Endometrium (tissue), 2 donors: ENCODE data around the gene HDGF.
"Not testable (repeated sequence)": the region's sequence is repeated elsewhere in the genome, so short reads cannot be mapped to it uniquely, and the experiment has no call there.

Experiments
- FAIRE-seq: peaks from 2 replicates; lab custom pipeline; 2012; peaks lifted over from hg19 to GRCh38; lab: Jason Lieb, UNC
- donor health status: control.
- donor health status: control.

The HDGF gene

GRCh38 chr1:156767101-156767878, 15.8 kb upstream of the HDGF start, which contains the start of gene PRCC:
TSS of gene PRCC (plus strand) at chr1:156767535. CDS start at chr1:156767772, 237 bp downstream.
- FAIRE-seq = peak; percentile 99

DNA sequence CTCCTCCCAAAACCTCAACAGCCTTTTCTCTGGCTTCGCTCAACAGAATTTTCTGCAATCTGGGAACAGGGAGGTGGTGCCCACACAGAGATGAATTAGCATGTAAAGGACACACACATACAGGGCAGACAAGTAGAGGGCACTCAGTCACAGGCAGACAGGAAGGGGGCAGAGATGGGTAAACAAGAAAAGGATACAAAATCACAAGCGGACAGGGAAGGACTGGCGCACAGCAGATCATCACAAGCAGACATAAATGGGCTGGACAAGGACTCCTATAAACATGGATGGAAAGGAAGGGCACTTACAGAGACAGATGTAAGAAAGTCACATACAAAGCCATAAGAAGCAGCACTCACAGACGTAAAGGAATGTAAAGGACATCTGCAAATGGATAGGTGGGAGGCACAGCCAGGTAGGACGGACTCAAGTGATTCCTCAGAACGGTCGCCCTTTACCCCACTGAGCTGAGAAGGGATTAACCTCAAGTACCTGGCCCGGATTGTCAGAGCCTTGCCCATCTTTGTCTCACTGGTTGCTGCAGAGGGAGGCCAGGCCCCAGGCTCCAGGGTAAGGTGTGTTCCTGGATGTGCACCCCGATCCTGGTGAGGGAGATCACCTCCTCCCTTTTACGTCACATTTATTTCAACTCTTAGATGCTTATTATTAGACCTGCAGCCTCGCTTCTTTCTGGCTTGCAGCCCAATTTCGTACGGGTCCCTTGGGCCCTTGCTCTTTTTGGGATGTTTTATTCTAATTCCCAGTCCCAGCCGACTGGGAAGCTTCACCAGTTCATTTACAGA, 15.0 kb upstream of the HDGF start:
- FAIRE-seq = no peak

DNA sequence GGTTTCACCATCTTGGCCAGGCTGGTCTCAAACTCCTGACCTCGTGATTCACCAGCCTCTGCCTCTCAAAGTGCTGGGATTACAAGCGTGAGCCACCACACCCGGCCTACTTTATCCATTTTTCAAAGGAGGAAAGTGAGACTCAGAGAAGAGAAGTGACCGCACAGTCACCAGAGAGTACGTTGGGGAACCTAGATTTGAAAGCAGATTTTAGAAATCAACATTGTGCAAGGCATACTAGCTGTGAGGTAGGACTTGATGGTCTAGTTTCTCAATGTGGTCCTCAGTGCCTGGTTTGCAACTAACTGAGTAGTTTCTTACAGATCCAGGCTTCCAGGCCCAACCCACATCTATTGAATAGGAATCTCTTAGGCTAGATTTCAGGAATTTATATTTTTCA, 14.2 kb upstream of the HDGF start:
- FAIRE-seq = no peak

GRCh38 chr1:156765136-156765535, 13.7 kb upstream of the HDGF start:
- FAIRE-seq = not testable (repeated sequence)

GRCh38 chr1:156760796-156761104, 9.3 kb upstream of the HDGF start:
- no peak for FAIRE-seq

GRCh38 chr1:156760092-156760795, 8.8 kb upstream of the HDGF start:
- FAIRE-seq = no peak

DNA sequence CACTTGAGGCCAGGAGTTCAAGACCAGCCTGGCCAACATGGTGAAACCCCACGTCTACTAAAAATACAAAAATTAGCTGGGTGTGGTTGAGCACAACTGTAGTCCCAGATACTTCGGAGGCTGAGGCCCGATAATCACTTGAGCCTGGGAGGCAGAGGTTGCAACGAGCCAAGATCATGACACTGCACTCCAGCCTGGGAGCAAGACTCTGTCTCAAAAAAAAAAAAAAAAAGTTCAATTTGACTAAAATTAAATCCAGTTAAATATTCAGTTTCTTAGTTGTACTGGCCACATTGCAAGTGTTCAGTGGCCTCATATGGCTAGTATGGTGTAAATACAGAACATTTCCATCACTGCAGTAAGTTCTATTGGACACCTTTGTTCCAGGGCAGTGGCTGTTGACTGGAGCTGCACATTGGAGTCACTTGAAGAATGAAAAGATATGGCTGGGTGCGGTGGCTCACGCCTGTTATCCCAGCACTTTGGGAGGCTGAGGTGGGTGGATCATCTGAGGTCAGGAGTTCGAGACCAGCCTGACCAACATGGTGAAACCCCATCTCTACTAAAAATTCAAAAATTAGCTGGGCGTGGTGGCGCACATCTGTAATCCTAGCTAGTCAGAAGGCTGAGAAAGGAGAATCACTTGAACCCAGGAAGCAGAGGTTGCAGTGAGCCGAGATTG, 6.2 kb upstream of the HDGF start:
- FAIRE-seq = not testable (repeated sequence)

DNA sequence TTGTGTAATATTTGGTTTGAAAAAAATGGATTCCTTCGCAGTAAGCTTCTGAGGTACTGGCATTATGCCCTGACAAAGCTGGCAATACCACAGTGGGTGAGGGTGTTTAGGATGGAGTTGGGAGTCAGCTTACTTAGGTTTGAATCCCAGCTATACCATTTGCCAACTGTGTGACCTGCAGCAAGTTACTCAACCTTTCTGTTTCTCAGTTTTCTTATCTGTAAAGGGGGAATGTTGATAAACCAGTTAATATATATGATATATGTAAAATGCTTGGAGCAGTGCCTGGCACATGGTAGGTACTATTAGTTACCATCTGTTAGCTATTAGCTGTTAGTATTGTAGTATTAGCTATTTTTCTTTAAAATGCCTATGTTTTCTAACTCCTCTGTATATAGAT, 4.9 kb upstream of the HDGF start:
- no peak for FAIRE-seq

- no peak for FAIRE-seq
Observed at GRCh38 chr1:156755527-156755950, 4.1 kb upstream of the HDGF start.

GRCh38 chr1:156754219-156754618, 2.7 kb upstream of the HDGF start:
- no peak for FAIRE-seq

- FAIRE-seq = no peak
Observed at GRCh38 chr1:156752843-156753482, 1.5 kb upstream of the HDGF start.

DNA sequence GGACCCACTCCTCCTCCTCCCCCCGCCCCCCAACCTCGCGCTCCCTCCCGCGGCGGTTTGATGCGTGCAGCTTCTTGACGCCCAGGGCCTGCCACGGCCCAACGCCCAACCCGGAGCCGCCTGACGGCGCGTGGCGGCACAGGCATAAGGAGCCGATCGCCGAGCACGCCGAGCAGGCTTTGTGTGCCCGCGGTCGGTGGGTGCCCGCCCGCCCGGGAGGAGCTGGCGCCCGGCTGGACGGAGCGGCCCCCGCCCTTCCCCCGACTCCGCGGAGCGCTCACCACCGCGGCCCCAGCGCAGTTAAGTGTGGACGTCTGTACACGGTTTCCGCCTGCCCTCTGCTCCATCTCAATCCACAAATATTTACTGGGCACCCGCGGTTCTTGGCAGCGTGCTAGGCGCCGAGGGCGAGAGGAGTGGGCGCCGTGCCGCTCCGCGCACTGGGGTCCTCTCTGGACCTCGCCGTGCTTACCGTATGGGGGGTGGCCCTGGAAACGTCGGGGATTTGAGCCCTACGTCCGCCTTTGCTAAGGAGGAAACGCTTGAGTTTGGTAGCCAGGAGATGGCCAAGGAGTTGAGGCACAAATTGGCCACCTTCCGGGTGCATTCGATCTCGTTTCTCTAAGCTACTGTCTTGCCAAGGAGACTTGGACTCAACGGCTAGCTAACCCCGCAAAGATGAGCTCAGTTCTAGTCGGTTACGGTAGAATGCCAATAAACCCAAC, 444 bp upstream of the HDGF start:
- FAIRE-seq = no peak

GRCh38 chr1:156750711-156751450, 594 bp downstream of the HDGF start:
- FAIRE-seq = no peak

DNA sequence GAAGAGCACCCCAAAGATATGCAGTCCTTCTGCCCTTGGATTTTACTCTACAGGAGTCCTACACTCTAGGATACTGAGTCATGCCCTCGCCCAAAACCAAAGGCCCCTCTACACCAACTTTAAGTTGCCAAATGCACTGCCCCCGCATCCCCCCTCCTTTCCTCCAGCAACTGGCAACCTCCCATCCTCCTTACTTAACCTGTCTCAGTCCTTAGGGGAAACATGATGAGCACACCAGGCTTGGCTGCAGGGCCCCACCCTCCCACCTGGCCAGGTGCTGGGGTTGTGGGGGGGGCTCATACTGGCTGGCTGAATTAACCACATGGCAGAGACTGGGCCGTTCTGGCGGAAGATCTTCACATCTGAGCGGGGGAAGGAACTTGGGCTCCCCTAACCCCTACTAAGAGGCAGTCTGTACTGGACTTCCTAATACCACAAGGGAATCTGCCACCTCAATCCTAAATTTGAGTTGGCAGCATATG, 1.2 kb downstream of the HDGF start:
- FAIRE-seq = no peak

- FAIRE-seq = no peak
Observed at GRCh38 chr1:156749419-156750118, 1.9 kb downstream of the HDGF start.

- FAIRE-seq = no peak
Observed at GRCh38 chr1:156748670-156749418, 2.6 kb downstream of the HDGF start.

GRCh38 chr1:156747742-156748669, 3.5 kb downstream of the HDGF start:
- no peak for FAIRE-seq
